H54 (cell line): ENCODE results near the gene PLBD2.

Experiments
- DNase-seq: peaks from one replicate; pipeline ENCODE4 v3.0.0; 2011; ENCODE audit warnings: low spot score, mixed read lengths; ENCODE audit not compliant: insufficient read length
- FAIRE-seq: peaks from 3 replicates; lab custom pipeline; 2011; peaks lifted over from hg19 to GRCh38; lab: Jason Lieb, UNC
- POLR2A ChIP-seq: IDR thresholded peaks from 2 replicates; pipeline ENCODE4 v1.6.1; 2011; ENCODE audit warnings: low read depth, mild to moderate bottlenecking, low read length

The PLBD2 gene

DNA sequence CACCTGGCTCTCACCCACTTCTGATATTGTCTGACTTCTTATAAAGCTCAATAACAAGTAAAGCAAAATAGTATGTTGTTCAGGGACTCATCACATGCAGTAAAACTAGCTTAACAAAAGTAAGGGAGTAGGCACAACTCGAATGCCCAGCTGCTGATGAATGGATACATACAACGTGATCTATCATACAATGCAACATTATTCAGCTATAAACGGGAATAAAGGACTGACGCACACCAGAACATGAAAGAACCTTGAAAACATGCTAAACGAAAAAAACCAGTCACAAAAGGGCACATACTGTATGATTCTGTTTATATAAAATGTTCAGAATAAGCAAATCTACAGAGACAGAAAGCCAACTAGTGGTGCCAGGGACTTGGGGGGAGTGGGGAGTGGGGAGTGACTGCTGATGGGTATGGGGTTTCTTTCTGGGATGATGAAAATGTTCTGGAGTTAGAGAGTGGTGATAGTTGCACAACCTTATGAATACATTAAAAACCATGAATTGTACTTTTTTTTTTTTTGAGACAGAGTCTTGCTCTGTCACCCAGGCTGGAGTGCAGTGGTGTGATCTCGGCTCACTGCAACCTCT lies 11.1 kb downstream of the PLBD2 start:
- FAIRE-seq: no peak
- TF ChIP-seq POLR2A: no peak
- DNase-seq: no peak

DNA sequence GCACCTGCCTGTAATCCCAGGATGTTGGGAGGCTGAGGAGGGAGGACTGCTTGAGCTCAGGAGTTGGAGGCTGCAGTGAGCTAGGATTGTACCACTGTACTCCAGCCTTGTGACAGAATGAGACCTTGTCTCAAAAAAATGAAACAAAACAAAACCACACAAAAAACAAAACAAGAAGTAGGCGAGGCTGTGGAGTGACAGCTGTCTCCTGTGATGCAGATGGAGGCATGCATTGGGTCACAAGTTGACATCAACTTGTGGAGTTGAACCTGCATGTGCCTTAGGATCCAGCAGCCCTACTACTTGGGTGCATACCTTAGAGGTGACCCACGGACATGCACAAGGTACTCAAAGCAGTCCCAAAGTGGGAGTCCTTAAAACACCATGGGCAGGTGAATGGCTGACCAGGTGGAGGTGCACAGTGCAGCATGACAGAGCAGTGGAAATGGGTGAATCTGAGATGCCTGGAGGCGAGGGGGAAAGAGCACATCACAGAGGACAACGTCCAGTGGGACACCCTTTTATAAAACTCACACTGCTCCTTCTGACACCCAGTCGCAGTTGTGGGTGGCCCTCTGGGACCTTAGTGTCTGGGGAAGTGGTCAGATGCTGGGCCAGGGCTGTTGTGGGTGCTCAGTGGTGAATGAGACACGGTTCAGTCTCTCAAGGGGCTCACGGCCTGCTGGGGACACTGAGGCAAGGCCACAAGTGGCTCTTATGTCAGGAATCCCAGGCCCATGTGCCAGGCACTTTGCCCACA lies 12.7 kb downstream of the PLBD2 start:
- TF ChIP-seq POLR2A: no peak
- FAIRE-seq (no peak), DNase-seq (no peak)

DNA sequence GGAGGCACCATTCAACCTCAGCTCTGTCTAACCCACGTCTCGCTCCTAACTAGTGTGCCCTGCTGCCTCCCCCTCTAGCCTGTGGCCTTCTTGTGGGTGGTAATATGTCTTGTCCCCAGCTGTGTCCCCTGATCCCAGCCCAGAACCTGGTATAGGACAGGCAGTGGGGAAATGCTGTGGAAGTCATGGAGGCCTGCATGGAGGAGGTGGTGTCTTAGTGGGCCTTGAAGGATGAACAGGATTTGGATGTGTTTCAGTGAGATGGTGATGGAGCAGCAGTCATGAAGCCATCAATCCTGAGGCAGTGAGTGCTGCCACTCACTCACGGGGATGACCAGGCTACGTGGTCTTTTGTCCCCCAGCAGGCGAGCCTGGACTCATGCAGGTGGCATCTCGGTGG lies 13.4 kb downstream of the PLBD2 start:
- no peak for DNase-seq
- FAIRE-seq: no peak
- no peak for TF ChIP-seq POLR2A

DNA sequence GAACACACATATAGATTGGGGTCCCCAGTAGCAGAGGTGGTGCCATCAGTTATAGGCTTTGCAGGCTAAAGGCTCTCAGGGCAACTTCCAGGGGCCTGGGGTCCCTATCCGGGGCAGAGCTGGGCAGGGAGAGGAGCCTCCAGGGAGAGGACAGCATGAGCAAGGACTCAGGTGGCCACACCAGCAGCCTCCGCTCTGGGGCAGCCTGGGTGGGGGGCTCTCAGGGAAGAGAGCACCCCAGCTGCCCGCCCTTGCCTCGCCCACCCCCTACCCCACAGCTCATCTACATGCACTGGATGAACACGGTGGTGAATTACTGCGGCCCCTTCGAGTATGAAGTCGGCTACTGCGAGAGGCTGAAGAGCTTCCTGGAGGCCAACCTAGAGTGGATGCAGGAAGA lies 14.0 kb downstream of the PLBD2 start:
- no peak for TF ChIP-seq POLR2A
- DNase-seq (no peak), FAIRE-seq (no peak)

DNA sequence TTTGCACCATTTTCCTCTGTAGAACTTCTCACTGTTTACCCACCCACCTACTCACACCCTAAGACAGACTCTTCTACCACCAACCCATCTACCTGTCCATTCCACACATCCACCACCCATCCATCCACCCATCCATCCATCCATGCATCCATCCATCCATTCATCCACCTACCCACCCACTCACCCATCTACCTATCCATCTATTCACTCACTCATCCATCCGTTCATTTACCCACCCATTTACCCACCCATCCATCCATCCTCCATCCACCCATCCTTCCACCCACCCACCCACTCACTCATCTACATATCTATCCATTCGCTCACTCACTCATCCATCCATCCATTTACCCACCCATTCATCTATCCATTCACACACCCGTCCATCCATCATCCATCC lies 15.1 kb downstream of the PLBD2 start:
- no peak for TF ChIP-seq POLR2A
- DNase-seq: no peak
- FAIRE-seq: no peak

DNA sequence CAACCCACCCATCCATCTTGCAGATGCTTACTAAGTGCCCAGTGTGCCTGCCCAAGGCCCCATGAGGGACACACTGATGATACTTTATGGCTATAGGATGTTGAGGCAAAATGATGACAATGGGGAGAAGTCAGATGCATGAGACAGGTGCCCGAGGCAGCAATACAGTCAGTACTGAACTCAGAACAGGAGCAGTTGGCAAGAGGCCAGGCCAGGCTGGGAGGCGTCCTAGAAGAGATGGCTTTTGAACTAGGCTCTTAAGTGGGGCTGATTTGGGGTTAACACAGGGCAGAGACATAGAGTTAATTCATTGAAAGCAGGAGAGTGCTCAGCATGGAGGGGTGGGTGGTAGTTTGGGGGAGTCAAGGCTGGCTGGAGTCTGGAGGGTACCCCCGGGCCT lies 15.6 kb downstream of the PLBD2 start:
- TF ChIP-seq POLR2A: no peak
- FAIRE-seq: no peak
- DNase-seq: no peak

DNA sequence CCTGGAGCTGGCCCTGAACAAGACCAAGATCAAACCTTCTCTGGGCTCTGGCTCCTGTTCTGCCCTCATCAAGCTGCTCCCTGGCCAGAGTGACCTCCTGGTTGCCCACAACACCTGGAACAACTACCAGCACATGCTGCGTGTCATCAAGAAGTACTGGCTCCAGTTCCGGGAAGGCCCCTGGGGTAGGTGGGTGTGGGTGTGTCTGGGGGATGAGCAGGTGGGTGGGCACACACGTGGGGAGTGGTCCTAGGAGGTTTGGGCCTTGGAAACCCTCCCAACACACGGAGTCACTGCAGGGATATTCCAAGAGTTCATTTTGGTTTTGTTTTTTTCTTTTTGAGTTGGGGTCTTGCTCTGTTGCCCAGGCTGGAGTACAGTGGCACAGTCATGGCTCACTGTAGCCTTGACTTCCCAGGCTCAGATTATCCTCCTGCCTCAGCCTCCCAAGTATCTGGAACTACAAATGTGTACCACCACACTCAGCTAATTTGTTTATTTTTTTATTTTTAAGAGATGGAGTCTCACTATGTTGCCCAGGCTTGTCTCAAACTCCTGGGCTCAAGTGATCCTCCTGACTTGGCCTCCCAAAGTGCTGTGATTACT lies 16.5 kb downstream of the PLBD2 start:
- FAIRE-seq (no peak), DNase-seq (no peak)
- no peak for TF ChIP-seq POLR2A

DNA sequence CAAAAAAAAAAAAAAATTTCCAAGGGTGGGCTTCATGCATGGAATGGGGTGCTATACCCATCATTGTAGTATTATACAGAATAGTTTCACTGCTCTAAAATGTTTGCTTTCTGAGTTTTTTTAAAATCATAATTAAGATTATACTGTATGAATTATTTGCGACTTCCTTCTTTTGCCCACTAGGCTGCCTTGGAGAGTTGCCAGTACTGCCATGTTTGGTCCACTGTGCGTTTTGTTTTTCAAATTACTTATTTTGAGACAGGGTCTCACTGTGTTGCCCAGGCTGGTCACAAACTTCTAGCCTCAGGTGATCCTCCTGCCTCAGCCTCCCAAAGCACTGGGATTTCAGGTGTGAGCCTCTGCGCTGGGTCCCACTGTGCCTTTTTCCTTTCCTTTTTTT lies 19.9 kb downstream of the PLBD2 start:
- FAIRE-seq (no peak), DNase-seq (no peak)
- TF ChIP-seq POLR2A: no peak

DNA sequence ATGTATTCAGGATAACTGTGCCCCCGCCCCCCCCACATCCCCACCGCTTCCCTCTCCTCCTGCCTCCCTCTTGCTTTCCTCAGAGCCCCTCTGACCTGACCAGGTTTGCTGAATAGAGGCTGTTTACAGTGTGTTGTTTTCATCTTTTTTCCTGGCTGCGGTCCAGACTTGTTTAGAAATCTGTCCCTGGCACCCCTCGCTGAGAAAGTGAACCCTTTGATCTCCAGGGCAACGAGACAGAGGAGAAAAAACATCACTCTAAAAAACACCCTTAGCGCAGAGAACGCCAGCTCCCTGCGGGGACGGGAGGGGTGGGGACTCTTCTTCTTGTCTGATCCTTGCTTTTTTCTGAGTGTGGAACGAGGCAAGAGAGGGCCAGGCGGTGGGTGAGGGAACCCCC lies 22.8 kb downstream of the PLBD2 start:
- DNase-seq (no peak), FAIRE-seq (no peak)
- TF ChIP-seq POLR2A: no peak

DNA sequence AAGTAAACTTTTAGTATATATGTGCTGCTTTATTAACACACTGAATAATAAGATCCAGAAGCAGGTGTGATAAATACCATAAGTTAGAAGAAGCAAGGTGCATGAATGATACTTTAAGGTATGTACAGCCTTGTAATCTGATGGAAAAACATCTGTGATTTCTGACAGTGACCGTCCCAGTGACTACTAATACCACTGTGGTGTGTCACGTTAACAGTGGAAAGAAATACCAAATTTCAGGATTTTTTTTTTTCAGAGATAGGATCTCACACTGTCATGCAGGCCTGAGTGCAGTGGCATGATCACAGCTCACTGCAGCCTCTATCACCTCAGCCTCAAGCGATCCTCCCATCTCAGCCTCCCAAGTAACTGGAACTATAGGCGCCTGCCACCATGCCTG lies 23.8 kb downstream of the PLBD2 start:
- no peak for DNase-seq
- FAIRE-seq: no peak
- TF ChIP-seq POLR2A: no peak

DNA sequence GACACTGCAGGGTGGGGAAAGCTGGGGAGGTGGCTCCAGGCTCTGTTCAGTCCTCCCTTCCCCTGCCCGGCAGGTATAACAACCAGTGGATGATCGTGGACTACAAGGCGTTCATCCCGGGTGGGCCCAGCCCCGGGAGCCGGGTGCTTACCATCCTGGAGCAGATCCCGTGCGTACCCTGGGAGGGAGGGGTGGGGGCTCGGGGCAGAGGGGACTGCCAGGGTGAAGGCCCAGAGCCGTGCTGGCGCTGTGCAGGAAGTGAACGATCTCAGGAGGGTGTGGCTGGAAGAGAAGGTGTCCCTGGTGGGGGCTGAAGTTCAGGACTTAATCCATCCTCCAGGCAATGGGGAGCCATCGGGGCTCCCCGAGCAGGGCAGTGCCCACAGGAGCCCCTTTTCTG lies 26.4 kb downstream of the PLBD2 start:
- no peak for TF ChIP-seq POLR2A
- DNase-seq (no peak), FAIRE-seq (no peak)

DNA sequence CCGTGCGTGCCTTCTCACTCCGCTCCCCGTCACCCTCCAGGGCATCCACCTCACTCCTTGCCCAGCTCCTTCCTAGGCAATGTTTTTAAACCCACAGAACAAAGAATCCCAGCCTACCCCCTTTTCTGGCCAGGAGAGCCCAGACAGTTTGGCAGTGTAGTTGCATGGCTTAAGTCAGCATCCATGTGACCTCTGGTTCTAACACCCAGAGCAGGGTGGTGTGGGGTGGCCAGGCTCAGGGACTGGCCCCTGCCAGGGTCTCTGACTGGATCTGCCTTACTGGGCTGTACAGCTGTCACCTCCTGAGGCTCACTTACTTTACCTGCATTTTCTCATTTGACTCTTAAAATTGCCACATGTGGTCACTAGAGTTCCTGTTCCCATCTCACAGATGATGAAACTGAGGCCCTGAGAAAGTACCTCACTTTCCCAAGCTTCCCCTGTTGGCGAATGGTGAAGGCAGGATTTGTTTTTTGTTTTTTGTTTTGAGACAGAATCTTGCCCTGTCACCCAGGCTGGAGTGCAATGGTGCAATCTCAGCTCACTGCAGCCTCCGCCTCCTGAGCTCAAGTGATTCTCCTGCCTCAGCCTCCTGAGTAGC lies 27.0 kb downstream of the PLBD2 start:
- FAIRE-seq (no peak), DNase-seq (no peak)
- no peak for TF ChIP-seq POLR2A

DNA sequence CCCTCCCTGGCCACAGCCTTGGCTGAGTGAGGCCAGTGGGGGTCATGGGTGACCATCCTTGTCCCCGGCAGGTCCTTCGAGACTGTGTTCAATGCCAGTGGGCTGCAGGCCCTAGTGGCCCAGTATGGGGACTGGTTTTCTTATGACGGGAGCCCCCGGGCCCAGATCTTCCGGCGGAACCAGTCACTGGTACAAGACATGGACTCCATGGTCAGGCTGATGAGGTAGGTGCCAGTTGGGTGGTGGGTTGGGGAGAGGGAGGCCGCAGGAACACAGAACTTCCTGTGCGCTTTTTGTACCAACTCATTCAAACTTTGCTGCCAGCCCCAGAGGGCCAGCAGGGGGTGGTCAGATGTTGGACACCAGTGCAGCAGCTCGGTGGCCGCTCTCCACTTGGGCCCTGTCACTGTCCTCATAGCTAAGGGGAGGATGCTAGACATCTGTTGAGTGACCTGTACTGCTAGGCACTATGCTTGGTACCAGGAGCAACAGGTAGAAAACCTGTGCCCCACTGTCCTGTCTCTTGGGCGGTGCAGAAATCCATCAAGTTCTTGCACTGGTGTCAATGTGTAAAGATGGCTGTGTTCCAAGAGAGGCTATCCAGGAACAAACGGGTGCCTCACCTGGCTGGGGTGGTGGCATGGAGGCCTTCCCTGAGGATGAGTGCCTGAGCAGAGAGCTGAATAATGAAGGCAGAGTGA lies 28.6 kb downstream of the PLBD2 start:
- FAIRE-seq: no peak
- no peak for TF ChIP-seq POLR2A
- no peak for DNase-seq

DNA sequence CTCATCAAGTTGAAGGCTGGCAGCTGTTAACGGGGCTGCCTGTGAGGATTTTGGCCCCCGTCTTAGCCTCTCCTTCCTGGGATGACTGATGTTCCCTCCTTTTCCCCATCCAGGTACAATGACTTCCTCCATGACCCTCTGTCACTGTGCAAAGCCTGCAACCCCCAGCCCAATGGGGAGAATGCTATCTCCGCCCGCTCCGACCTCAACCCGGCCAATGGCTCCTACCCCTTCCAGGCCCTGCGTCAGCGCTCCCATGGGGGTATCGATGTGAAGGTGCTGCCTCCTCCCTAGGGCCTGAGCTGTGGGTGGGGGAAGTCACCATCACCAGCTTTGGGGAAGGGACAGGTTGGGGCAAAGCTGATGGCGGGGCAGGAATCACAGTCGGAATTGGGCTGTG lies 29.2 kb downstream of the PLBD2 start:
- no peak for FAIRE-seq
- TF ChIP-seq POLR2A: no peak
- no peak for DNase-seq
